ENCODE data around the gene NHS.

Gene NHS

DNA sequence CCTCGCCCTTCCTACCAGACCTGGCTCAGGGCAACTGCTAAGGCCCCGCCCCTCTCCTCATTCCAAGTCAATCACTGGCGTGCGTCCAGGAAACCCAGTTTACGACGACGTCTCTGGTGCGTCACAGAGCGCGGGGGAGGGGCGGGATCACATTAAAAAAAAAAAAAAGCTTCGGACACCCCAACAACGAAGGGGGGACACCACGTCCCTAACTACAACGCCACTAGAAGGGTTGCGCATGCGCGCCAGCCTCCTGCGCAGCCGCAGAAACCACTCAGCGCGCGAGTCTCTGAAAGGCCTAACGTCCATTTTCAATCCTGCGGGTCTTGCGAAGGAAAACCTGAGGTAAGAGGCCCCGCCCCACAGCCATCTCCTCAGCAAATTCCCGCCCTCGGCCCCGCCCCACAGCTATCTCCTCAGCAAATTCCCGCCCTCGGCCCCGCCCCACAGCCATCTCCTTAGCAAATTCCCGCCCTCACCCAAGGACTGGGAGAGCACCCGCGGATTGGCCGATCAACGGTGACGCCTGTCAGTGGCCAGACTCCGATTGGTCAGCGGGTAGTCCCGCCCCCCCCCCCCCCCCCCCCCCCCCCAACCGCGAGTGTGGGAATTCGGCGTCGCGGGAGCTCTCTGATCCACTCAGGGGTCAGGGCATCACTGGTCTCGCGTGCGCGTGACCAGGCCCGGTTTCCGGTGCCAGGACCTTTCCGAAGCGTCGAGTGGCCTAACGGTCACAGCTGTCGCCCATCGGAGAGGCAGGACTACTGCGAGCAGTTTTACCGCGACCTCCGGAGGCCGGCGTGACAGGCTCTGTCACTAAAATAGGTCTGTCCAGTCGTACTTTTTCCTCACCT, 362.1 kb downstream of the NHS start, which contains the start of gene SCML1:
Gene SCML1, plus strand, starts transcription at position 638 of the 854 bp plus-strand sequence. CDS start 6,694 bp downstream, outside the sequence.
- DNase-seq (ENCODE audit: low read depth): peak; percentile 89

- no peak for DNase-seq (ENCODE audit: low read depth)
Measured at GRCh38 chrX:17737710-17737985, 362.6 kb downstream of the NHS start.

DNA sequence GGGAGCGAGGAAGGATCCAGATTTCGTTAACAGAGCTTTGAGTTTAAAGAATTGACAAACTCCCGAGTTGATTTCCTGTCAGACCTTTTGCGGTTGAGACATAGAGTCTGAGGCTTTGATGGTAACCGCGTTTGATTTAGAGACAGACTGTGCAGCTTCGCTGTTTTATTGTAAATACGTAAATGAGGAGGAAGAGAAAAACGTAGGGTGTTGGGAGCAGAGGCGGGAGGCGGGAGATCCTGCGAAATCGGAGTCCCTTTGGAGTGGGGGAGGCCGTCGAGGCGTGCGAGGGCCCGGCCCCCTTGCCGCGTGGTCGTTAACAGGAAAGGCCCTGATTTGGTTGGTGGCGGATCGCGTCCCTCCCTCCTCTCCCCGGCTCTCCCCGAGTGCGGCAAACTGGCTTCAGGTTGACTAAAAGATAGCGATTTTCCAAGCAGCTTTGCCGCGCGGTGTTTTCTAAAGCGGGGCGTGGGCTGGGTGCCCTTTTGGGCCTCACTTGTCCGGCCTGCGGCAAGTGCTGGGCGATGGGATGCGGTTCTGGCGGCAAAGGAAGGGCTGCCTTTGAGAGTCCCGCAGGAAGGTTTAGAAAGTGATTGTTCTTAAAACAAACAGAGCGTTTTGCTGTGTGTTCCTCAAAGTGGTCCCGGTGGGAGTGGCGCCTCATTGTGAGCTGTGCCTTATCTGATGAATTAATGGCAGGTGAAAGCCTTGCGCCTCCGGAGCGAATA, 363.1 kb downstream of the NHS start:
- DNase-seq (ENCODE audit: low read depth): no peak

- DNase-seq (ENCODE audit: low read depth): no peak
Measured at GRCh38 chrX:17738737-17739535, 363.9 kb downstream of the NHS start.

- no peak for DNase-seq (ENCODE audit: low read depth)
Measured at GRCh38 chrX:17740137-17741122, 365.4 kb downstream of the NHS start.

DNA sequence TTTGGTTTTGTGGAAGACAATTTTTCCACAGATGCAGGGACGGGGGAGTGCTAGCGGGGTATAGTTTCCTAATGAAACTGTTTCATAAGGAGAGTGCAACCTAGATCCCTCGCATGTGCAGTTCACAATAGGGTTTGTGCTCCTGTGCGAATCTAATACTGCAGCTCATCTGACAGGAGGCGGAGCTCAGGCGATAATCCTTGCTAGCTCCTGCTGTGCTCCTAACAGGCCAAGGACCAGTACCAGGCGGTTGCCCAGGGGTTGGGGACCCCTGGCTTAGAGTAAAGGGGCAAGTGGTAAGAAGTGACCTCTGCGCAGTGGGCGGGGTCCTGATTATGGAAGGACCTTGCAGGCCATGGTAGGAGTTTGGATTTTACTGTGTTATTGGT, 366.1 kb downstream of the NHS start:
- DNase-seq (ENCODE audit: low read depth): no peak

GRCh38 chrX:17743913-17744312, 368.9 kb downstream of the NHS start:
- no peak for DNase-seq (ENCODE audit: low read depth)

GRCh38 chrX:17744896-17745523, 370.0 kb downstream of the NHS start:
- no peak for DNase-seq (ENCODE audit: low read depth)

DNA sequence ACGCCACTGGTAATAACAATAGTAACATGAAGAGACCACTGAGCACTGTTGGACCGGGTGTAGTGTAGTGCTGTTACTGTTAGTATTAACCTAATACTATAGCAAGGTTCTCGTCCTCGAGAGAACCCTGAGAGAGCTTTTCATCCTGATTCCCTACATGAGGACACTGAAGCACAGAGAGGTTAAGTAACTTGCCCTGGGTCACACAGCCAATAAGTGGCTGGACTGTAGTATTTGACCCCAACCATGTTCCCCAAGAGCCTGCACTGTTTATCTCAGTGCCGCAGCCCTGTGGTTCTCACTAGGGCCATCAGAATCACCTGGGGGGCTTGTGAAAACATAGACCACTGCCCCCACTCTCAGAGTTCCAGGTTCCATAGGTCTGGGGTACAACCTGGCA, 372.7 kb downstream of the NHS start:
- no peak for DNase-seq (ENCODE audit: low read depth)

- no peak for DNase-seq (ENCODE audit: low read depth)
Measured at GRCh38 chrX:17748684-17749083, 373.7 kb downstream of the NHS start.

- no peak for DNase-seq (ENCODE audit: low read depth)
Measured at GRCh38 chrX:17750436-17750835, 375.4 kb downstream of the NHS start.

DNA sequence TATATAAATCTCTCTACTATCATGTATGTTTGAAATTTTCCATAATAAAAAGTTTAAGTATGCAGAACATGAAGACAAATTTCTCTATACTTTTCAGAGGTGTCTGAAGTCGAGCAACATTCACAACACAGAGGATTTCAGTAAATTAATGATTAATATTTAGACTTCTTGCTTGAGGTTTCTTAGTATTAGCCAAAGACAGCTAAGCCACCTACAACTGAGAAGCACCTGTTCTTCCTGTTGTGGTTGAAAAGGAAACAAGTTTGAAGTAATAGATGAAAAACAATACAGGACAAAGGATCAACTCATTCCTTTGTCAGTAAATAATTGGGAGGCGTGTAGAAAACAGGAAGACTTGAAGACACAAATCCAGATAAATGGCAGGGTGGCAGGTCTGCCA, 383.4 kb downstream of the NHS start:
- DNase-seq (ENCODE audit: low read depth): no peak

- DNase-seq (ENCODE audit: low read depth): no peak
Measured at GRCh38 chrX:17759990-17760389, 385.0 kb downstream of the NHS start.

DNA sequence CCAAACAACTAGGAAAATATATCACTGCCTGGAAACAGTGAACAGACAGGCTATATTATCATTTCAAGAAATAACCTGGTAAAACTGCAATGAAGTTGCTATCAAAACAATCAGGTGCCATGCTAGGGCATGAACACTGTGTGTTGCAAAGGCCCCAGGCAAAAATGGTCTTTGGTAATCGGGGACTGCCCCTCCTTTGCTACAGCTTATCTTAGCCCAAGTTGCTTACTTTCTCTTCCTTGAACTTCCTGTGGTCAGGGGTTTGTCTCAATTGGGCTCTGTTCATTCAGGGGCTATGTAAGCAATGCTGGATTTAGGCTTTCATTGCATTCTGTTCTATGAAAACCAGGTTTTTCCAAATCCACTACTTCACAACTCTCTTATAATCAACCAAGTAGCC, 392.7 kb downstream of the NHS start:
- no peak for DNase-seq (ENCODE audit: low read depth)

- DNase-seq (ENCODE audit: low read depth): no peak
Measured at GRCh38 chrX:17768997-17769396, 394.0 kb downstream of the NHS start.

- no peak for DNase-seq (ENCODE audit: low read depth)
Measured at GRCh38 chrX:17769701-17770269, 394.8 kb downstream of the NHS start.

GRCh38 chrX:17773221-17773876, 398.3 kb downstream of the NHS start:
- DNase-seq (ENCODE audit: low read depth): no peak

- DNase-seq (ENCODE audit: low read depth): no peak
Measured at GRCh38 chrX:17774053-17774452, 399.1 kb downstream of the NHS start.

DNA sequence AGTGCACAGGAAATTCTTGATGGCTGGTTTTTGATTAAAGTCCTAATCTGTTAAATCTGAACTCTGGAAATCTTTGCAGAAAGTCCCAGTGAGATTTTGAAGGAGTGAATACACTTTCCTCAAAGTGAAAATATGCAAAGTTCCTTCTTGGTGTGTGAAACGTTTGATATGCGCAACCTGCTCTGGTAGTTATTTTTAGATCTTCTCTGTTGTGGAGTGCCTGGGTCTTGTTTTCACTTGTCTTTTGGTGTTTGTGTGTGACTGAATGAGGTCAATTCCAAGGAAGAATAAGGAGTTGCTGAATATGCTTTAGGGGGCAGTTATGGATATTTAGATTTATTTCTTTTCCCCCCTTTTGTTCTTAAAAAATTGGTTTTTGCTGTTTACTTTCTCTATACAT, 404.0 kb downstream of the NHS start:
- DNase-seq (ENCODE audit: low read depth): no peak

DNA sequence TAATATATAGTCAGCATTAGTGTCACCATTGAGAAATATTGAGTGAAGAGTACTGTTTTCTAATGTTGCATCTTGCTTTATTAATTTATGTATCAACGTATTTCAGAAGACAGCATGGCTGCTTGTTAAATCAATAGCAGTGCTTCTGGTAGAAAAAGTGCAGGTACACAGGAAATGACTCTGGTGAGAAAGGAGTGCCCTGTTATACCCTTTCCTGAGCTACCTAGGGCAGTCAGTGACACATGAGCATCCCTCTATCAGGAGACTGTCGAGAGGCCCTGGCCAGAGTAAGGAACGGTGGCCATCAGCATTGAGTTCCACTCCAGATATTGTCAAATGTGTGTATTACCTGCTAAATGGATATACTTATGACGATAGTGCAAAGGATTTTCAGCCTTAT, 404.4 kb downstream of the NHS start:
- DNase-seq (ENCODE audit: low read depth): no peak
